CD14-positive monocyte (primary cell): ENCODE results near the gene ZNF318. TPM values are rescaled to one million over a fixed set of nuclear protein-coding genes. Genes with fewer than 3 reads are reported as not detected.
A peak's percentile ranks its signal among the peaks of the same experiment; 100 is the strongest.

Experiments
- DNase-seq, 3 donors: peaks; one replicate each; pipeline ENCODE4 v3.0.0-alpha.2; 2011 to 2022
- H2AFZ ChIP-seq: 2 replicates; pipeline ENCODE4 v1.6.0; 2012; ENCODE audit warnings: mild to moderate bottlenecking, low read depth, low read length, inconsistent platforms; ENCODE audit not compliant: insufficient read depth, poor library complexity, severe bottlenecking
- H3K27ac ChIP-seq, 2 donors: 1 replicate in 1 of 2; 2 replicates in 1 of 2; pipeline ENCODE4 v1.5.1; 2012 to 2013; ENCODE audit warnings: low read length in 2 of 2, control low read depth in 1 of 2, inconsistent platforms in 1 of 2, low read depth in 1 of 2, mild to moderate bottlenecking in 1 of 2
- H3K27me3 ChIP-seq, 2 donors: one replicate each; pipeline versions ENCODE4 v1.6.0 to v1.6.1; 2011 to 2013; ENCODE audit warnings: low read length in 2 of 2; ENCODE audit not compliant: control insufficient read depth in 2 of 2, insufficient read depth in 2 of 2
- H3K36me3 ChIP-seq, 2 donors: replicated peaks in 1 of 2; 1 replicate in 1 of 2; 2 replicates in 1 of 2; pipeline versions ENCODE4 v1.5.1 to v1.6.1; 2012 to 2013; ENCODE audit warnings: low read length in 2 of 2, control low read depth in 1 of 2, inconsistent platforms in 1 of 2, mild to moderate bottlenecking in 1 of 2; ENCODE audit not compliant: insufficient read depth in 2 of 2, control insufficient read depth in 1 of 2
- H3K4me1 ChIP-seq, 2 donors: 1 replicate in 1 of 2; 2 replicates in 1 of 2; pipeline versions ENCODE4 v1.5.1 to v1.6.1; 2012 to 2013; ENCODE audit warnings: low read length in 2 of 2, control low read depth in 1 of 2, inconsistent platforms in 1 of 2, mild to moderate bottlenecking in 1 of 2, moderate library complexity in 1 of 2; ENCODE audit not compliant: insufficient read depth in 2 of 2, control insufficient read depth in 1 of 2
- H3K4me2 ChIP-seq: replicated peaks from 2 replicates; pipeline ENCODE3; 2012; ENCODE audit warnings: low read length, moderate library complexity, mild to moderate bottlenecking; ENCODE audit not compliant: poor library complexity, severe bottlenecking; ENCODE audit errors: extremely low read depth
- H3K4me3 ChIP-seq, 3 experiments: fragments of 200-600 bp in 1 of 3; sonication (generic) in 1 of 3; replicated peaks in 1 of 3; 1 replicate in 2 of 3; 2 replicates in 1 of 3; pipeline ENCODE4 v1.5.1; 2011 to 2013; ENCODE audit warnings: low read length in 3 of 3, mild to moderate bottlenecking in 3 of 3, control low read depth in 2 of 3, low read depth in 2 of 3, inconsistent platforms in 1 of 3, moderate library complexity in 1 of 3
- H3K79me2 ChIP-seq: 2 replicates; pipeline ENCODE4 v1.6.0; 2012; ENCODE audit warnings: mild to moderate bottlenecking, control low read depth, inconsistent platforms, low read length, moderate library complexity; ENCODE audit not compliant: insufficient read depth
- H3K9ac ChIP-seq: 2 replicates; pipeline ENCODE4 v1.6.0; 2017; ENCODE audit warnings: low read length, mild to moderate bottlenecking; ENCODE audit not compliant: insufficient read depth, poor library complexity, severe bottlenecking
- H3K9me3 ChIP-seq, 2 donors: replicated peaks in 1 of 2; 1 replicate in 1 of 2; 2 replicates in 1 of 2; pipeline versions ENCODE4 v1.5.1 to v1.6.1; 2012 to 2013; ENCODE audit warnings: low read length in 2 of 2, control low read depth in 1 of 2; ENCODE audit not compliant: control insufficient read depth in 1 of 2, insufficient read depth in 1 of 2
- H4K20me1 ChIP-seq: 2 replicates; pipeline ENCODE4 v1.6.0; 2012; ENCODE audit warnings: mild to moderate bottlenecking, low read length, control low read depth, moderate library complexity; ENCODE audit not compliant: insufficient read depth
- H3K27ac Mint-ChIP-seq, 7 donors: one replicate each; pipeline ENCODE4 v1.8.0; 2020; ENCODE audit warnings: mild to moderate bottlenecking in 7 of 7, mixed read lengths in 7 of 7, moderate library complexity in 6 of 7, inconsistent platforms in 2 of 7
- H3K27me3 Mint-ChIP-seq, 3 donors: one replicate each; pipeline ENCODE4 v1.8.0; 2021 to 2022; ENCODE audit warnings: low read depth in 3 of 3, mild to moderate bottlenecking in 3 of 3, mixed read lengths in 3 of 3, moderate library complexity in 3 of 3, inconsistent platforms in 1 of 3
- H3K36me3 Mint-ChIP-seq, 2 donors: one replicate each; pipeline ENCODE4 v1.8.0; 2020; ENCODE audit warnings: mixed read lengths in 2 of 2, inconsistent platforms in 1 of 2, mild to moderate bottlenecking in 1 of 2
- H3K4me1 Mint-ChIP-seq: one replicate; pipeline ENCODE4 v1.8.0; 2020; ENCODE audit warnings: mild to moderate bottlenecking, mixed read lengths
- H3K4me3 Mint-ChIP-seq, 2 donors: one replicate each; pipeline ENCODE4 v1.8.0; 2020; ENCODE audit warnings: mild to moderate bottlenecking in 2 of 2, mixed read lengths in 2 of 2, moderate library complexity in 1 of 2
- H3K9me3 Mint-ChIP-seq, 7 donors: one replicate each; pipeline ENCODE4 v1.8.0; 2020 to 2022; ENCODE audit warnings: mixed read lengths in 7 of 7, mild to moderate bottlenecking in 6 of 7, moderate library complexity in 6 of 7, inconsistent platforms in 2 of 7
- WGBS: methylation state at CpG from one replicate; pipeline ENCODE4 v1.1.5; 2013; ENCODE audit warnings: missing lambda C conversion rate; ENCODE audit not compliant: insufficient coverage; 5-methylcytosine and 5-hydroxymethylcytosine counted together
- intact Hi-C, 2 donors: fragments of 100-400 bp; cut with micrococcal nuclease; formaldehyde crosslinking; loops; one replicate each; pipeline versions ENCODE4 v1.15.0 to v1.15.1; 2023
- polyA plus RNA-seq, 3 donors: library from polyadenylated mRNA; depleted of rRNA in 1 of 3; unstranded in 2 of 3; stranded (reverse) in 1 of 3; fragments of 300-500 nt in 2 of 3; fragments of >200 nt in 1 of 3; fragmentation: Illumina TruSeq in 2 of 3; gene quantifications; 1 replicate in 2 of 3; 2 replicates in 1 of 3; pipeline ENCODE4 v1.2.3, GENCODE V29; 2012 to 2021
- TF ChIP-seq, protein P1 (sequence below): fragments of 200-600 bp; IDR thresholded peaks from one replicate; pipeline ENCODE4 v1.8.0; 2022; ENCODE audit warnings: antibody characterized with exemption, mild to moderate bottlenecking

The ZNF318 gene
- polyA plus RNA-seq, 3 donors, result 3.2 to 19.4 (median 3.6) TPM

DNA sequence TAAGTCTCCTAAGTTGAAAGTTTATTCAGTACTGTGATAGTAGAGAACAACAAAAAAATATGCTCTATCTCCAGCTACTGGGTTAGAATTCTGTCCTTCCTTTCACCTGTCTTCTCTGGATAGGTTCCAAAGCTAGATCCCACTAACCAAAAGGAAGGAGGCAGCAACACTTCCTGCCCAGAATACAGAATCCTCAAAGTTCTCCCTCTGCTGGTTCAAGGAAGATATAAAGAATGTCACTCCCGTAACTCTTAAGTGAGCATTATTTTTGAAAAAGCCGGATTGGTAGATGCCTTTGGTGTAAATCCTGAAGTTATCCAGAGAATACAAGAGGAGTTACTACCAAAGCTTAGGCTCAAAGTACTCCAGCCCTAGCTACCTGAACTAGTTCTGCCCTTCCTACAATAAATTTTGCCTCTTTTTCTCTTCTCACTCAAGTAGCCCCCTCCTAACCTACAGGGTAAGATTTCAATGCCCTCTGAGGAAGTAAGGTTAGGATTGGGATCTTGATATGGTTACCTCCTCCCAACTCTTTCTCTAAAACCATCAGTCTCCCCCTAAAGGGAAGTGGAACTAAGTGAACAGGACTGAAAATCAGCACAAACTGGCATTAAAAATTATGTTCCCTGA lies 34.9 kb downstream of the ZNF318 start:
- no peaks in the 10 kb centered on the region for H3K27me3 ChIP-seq
- no peak overlapping the region for H3K4me3 ChIP-seq
- peaks cover 28 to 41% of the 10 kb centered on the region in 2 donors for H3K36me3 ChIP-seq
- peak overlapping the region in 2 of 7 donors; percentile 53 to 71 for H3K27ac Mint-ChIP-seq
- H3K9me3 Mint-ChIP-seq, result no peaks in the 10 kb centered on the region
- no peaks in the 10 kb centered on the region for H3K27me3 Mint-ChIP-seq
- no peaks in the 10 kb centered on the region for H3K79me2 ChIP-seq
- H3K9ac ChIP-seq, result no peak overlapping the region
- peaks cover 39% of the 10 kb centered on the region for H3K4me1 Mint-ChIP-seq
- H3K4me2 ChIP-seq, result no peak overlapping the region
- no peak overlapping the region for H3K27ac ChIP-seq
- H2AFZ ChIP-seq, result no peak overlapping the region
- TF ChIP-seq, protein P1, sequence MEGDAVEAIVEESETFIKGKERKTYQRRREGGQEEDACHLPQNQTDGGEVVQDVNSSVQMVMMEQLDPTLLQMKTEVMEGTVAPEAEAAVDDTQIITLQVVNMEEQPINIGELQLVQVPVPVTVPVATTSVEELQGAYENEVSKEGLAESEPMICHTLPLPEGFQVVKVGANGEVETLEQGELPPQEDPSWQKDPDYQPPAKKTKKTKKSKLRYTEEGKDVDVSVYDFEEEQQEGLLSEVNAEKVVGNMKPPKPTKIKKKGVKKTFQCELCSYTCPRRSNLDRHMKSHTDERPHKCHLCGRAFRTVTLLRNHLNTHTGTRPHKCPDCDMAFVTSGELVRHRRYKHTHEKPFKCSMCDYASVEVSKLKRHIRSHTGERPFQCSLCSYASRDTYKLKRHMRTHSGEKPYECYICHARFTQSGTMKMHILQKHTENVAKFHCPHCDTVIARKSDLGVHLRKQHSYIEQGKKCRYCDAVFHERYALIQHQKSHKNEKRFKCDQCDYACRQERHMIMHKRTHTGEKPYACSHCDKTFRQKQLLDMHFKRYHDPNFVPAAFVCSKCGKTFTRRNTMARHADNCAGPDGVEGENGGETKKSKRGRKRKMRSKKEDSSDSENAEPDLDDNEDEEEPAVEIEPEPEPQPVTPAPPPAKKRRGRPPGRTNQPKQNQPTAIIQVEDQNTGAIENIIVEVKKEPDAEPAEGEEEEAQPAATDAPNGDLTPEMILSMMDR, result peak; percentile 65
- no peak overlapping the region for H3K4me3 Mint-ChIP-seq
- H3K9me3 ChIP-seq, result no peaks in the 10 kb centered on the region
- H3K36me3 Mint-ChIP-seq, result peaks cover 34 to 37% of the 10 kb centered on the region in 2 donors
- WGBS, result no CpG with 5 or more reads among the region's 2 CpGs
- peak; percentile 17 to 51 (median 38) for DNase-seq
- H3K4me1 ChIP-seq, result peaks cover 42 to 43% of the 10 kb centered on the region in 2 donors
- H4K20me1 ChIP-seq, result no peaks in the 10 kb centered on the region
- intact Hi-C loops, result loop anchor here (1.0 to 5.0 kb wide), 2 partner anchors 71 to 72 kb away; no protein-coding TSS in a partner anchor

DNA sequence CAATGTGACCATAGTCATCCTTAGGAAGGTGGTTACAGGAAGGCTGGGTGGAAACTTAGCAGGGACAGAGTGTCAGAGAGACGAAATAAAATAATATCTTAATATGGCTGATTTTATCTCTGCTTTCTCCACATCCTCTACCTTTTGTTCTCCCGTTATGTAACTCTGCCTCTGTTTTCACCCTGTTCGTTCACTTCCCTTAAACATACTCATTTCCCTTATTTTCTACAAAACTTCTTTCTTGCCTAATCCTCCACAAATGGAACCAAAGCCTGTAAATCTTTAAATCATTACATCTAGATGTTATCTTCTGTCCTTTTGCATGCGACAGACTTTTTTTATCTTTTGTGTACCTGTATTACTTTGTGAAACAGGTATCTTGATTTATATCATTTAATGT lies 37.6 kb downstream of the ZNF318 start:
- no peaks in the 10 kb centered on the region for H3K27me3 ChIP-seq
- H3K9me3 ChIP-seq, result no peaks in the 10 kb centered on the region
- peak overlapping the region; percentile 55 for H3K4me2 ChIP-seq
- Mint-ChIP-seq H3K4me1 (peaks cover 39% of the 10 kb centered on the region), H3K27ac (peak overlapping the region; percentile 60 to 92 (median 84)), H3K36me3 (peaks cover 16 to 23% of the 10 kb centered on the region in 2 donors), H3K27me3 (no peaks in the 10 kb centered on the region), H3K4me3 (peak overlapping the region; percentile 17 to 72), H3K9me3 (no peaks in the 10 kb centered on the region)
- H3K4me3 ChIP-seq, result peak overlapping the region in 2 of 3 experiments; percentile 10 to 55
- intact Hi-C loops, result no loop called here
- no peaks in the 10 kb centered on the region for H3K79me2 ChIP-seq
- H3K27ac ChIP-seq, result peak overlapping the region; percentile 66
- peak; percentile 53 to 71 (median 65) for DNase-seq
- H4K20me1 ChIP-seq, result no peaks in the 10 kb centered on the region
- H3K4me1 ChIP-seq, result peaks cover 42 to 43% of the 10 kb centered on the region in 2 donors
- H3K9ac ChIP-seq, result no peak overlapping the region
- H2AFZ ChIP-seq, result peak overlapping the region; percentile 57
- no CpG with 5 or more reads among the region's 4 CpGs for WGBS
- H3K36me3 ChIP-seq, result peaks cover 5 to 14% of the 10 kb centered on the region in 2 donors
- TF ChIP-seq, protein P1, result no peak
